NB4 (cell line): Measurements from ENCODE around the gene PC.

Experiments
- MYC ChIP-seq: IDR thresholded peaks from 2 replicates; pipeline ENCODE4 v1.6.1; 2011; ENCODE audit warnings: low read depth, low read length
- POLR2A ChIP-seq: IDR thresholded peaks from 2 replicates; pipeline ENCODE4 v1.6.1; 2011; ENCODE audit warnings: mild to moderate bottlenecking; ENCODE audit not compliant: insufficient read length; ENCODE audit errors: extremely low read depth
- TF ChIP-seq, protein P1 (sequence below): IDR thresholded peaks from one replicate; pipeline ENCODE4 v1.5.1; 2012; ENCODE audit warnings: low read depth, low read length
- TF ChIP-seq, protein P2 (sequence below): IDR thresholded peaks from 2 replicates; pipeline ENCODE4 v1.6.1; 2011; ENCODE audit warnings: low read depth, low read length

DNA sequence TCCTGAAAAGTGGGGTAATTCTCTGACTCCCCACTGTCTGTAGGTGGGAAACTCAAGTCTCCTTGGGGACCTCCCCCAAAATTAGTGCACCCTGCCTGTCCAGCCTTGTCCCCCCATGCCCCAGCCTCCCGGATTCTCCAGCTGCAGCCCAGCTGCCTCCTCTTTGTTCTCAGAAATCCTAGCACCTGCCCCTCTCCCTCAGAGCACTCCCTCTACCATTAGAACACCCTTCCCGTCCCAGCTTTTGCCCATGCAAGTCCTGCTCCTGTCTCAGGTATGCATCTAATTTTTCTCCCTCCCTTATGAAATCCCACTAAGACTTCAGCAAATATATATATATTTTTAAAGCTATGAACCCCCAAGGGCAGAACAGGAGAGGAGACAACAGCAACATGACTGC lies 64.0 kb downstream of the PC start:
- TF ChIP-seq, protein P1, sequence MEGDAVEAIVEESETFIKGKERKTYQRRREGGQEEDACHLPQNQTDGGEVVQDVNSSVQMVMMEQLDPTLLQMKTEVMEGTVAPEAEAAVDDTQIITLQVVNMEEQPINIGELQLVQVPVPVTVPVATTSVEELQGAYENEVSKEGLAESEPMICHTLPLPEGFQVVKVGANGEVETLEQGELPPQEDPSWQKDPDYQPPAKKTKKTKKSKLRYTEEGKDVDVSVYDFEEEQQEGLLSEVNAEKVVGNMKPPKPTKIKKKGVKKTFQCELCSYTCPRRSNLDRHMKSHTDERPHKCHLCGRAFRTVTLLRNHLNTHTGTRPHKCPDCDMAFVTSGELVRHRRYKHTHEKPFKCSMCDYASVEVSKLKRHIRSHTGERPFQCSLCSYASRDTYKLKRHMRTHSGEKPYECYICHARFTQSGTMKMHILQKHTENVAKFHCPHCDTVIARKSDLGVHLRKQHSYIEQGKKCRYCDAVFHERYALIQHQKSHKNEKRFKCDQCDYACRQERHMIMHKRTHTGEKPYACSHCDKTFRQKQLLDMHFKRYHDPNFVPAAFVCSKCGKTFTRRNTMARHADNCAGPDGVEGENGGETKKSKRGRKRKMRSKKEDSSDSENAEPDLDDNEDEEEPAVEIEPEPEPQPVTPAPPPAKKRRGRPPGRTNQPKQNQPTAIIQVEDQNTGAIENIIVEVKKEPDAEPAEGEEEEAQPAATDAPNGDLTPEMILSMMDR, result no peak
- TF ChIP-seq POLR2A, result no peak
- TF ChIP-seq, protein P2, sequence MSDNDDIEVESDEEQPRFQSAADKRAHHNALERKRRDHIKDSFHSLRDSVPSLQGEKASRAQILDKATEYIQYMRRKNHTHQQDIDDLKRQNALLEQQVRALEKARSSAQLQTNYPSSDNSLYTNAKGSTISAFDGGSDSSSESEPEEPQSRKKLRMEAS, result no peak
- TF ChIP-seq MYC, result no peak
